Gastrocnemius medialis (tissue), 4 donors: Measurements from ENCODE around the gene ACOXL.

ENCODE experiments used
- CTCF ChIP-seq, 5 experiments: fragments of 450-650 bp in 3 of 5; fragments of 200-600 bp in 2 of 5; sonication (generic) in 2 of 5; IDR thresholded peaks in 4 of 5; conservative IDR thresholded peaks in 1 of 5; 1 replicate in 4 of 5; 2 replicates in 1 of 5; pipeline ENCODE4 v1.5.1; 2016 to 2019; ENCODE audit warnings: antibody characterized with exemption in 5 of 5, mild to moderate bottlenecking in 3 of 5, moderate library complexity in 3 of 5
- POLR2A ChIP-seq, 2 donors: fragments of 450-650 bp; IDR thresholded peaks; one replicate each; pipeline ENCODE4 v1.6.1; 2017; ENCODE audit warnings: antibody characterized with exemption in 2 of 2, mild to moderate bottlenecking in 2 of 2, moderate library complexity in 2 of 2

GRCh38 chr2:110971811-110972210 is 239.4 kb downstream of the ACOXL start:
- TF ChIP-seq POLR2A (IDR thresholded peaks at IDR 0.05) (no peak), CTCF (IDR thresholded peaks at IDR 0.05 in 4 of 5, conservative IDR thresholded peaks at IDR 0.05 in 1 of 5) (no peak)
